ENCODE data around the gene DNAH6.
A peak's percentile ranks its signal among the peaks of the same experiment; 100 is the strongest.

The DNAH6 gene

GRCh38 chr2:84481702-84482101 lies 34.6 kb upstream of the DNAH6 start:
- DNase-seq (ENCODE audit: low spot score) = no peak
- Histone ChIP-seq H3K4me1 (ENCODE audit: control insufficient read depth in 2 of 2, insufficient read depth in 1 of 2, low read depth in 1 of 2, low read length in 2 of 2) (peaks cover 0 to 5% of the 10 kb centered on the region in 2 donors), H3K23ac (ENCODE audit: low read depth, low read length, poor library complexity) (no peak overlapping the region), H4K8ac (ENCODE audit: low read depth, low read length) (no peak overlapping the region), H3K9me3 (replicated peaks in 1 of 2; ENCODE audit: control insufficient read depth in 2 of 2, insufficient read depth in 1 of 2, low read depth in 1 of 2, low read length in 2 of 2) (peaks cover 13 to 14% of the 10 kb centered on the region in 2 donors), H4K91ac (ENCODE audit: low read depth, low read length, poor library complexity) (no peak overlapping the region), H3K9ac (ENCODE audit: low read depth, low read length, poor library complexity) (no peak overlapping the region), H2BK12ac (ENCODE audit: low read length) (no peak overlapping the region), H3K14ac (ENCODE audit: low read length) (no peak overlapping the region), H2AK5ac (ENCODE audit: low read depth, low read length) (no peak overlapping the region), H3K36me3 (replicated peaks in 1 of 2; ENCODE audit: control insufficient read depth in 2 of 2, insufficient read depth in 2 of 2, low read length in 2 of 2) (no peaks in the 10 kb centered on the region), H3K27ac (replicated peaks; ENCODE audit: low read length) (no peak overlapping the region), H3K18ac (ENCODE audit: low read length) (no peak overlapping the region), H2AFZ (ENCODE audit: low read length) (peak overlapping the region; percentile 45), H2BK120ac (ENCODE audit: low read depth, low read length) (no peak overlapping the region), H3K4me3 (ENCODE audit: low read length in 2 of 2) (no peak overlapping the region), H3K4me2 (ENCODE audit: insufficient read depth, low read length, poor library complexity, severe bottlenecking) (no peak overlapping the region), H2BK15ac (ENCODE audit: low read length) (no peak overlapping the region), H2BK5ac (ENCODE audit: low read length) (no peak overlapping the region), H3K4ac (ENCODE audit: low read length) (no peak overlapping the region), H3K79me1 (ENCODE audit: low read depth, low read length) (no peaks in the 10 kb centered on the region), H3K27me3 (ENCODE audit: control insufficient read depth in 3 of 3, insufficient read depth in 3 of 3, low read depth in 1 of 3, low read length in 3 of 3) (peaks cover 0 to 7% (median 0%) of the 10 kb centered on the region in 3 experiments)
- WGBS, 2 donors (ENCODE audit: extremely low coverage in 2 of 2, insufficient read length in 2 of 2, insufficient replicate concordance in 1 of 2) = no CpG with 5 or more reads among the region's 5 CpGs

GRCh38 chr2:84482603-84483002 lies 33.7 kb upstream of the DNAH6 start:
- H3K4ac ChIP-seq (ENCODE audit: low read length) = no peak overlapping the region
- H2AFZ ChIP-seq (ENCODE audit: low read length) = peak overlapping the region; percentile 28
- H3K23ac ChIP-seq (ENCODE audit: low read depth, low read length, poor library complexity) = no peak overlapping the region
- peaks cover 0 to 7% (median 0%) of the 10 kb centered on the region in 3 experiments for H3K27me3 ChIP-seq (ENCODE audit: control insufficient read depth in 3 of 3, insufficient read depth in 3 of 3, low read depth in 1 of 3, low read length in 3 of 3)
- no peaks in the 10 kb centered on the region for H3K79me1 ChIP-seq (ENCODE audit: low read depth, low read length)
- H3K36me3 ChIP-seq (replicated peaks in 1 of 2; ENCODE audit: control insufficient read depth in 2 of 2, insufficient read depth in 2 of 2, low read length in 2 of 2) = no peaks in the 10 kb centered on the region
- H3K27ac ChIP-seq (replicated peaks; ENCODE audit: low read length) = no peak overlapping the region
- H3K9ac ChIP-seq (ENCODE audit: low read depth, low read length, poor library complexity) = no peak overlapping the region
- no CpG with 5 or more reads among the region's 3 CpGs for WGBS, 2 donors (ENCODE audit: extremely low coverage in 2 of 2, insufficient read length in 2 of 2, insufficient replicate concordance in 1 of 2)
- no peak overlapping the region for H2AK5ac ChIP-seq (ENCODE audit: low read depth, low read length)
- no peak overlapping the region for H3K4me3 ChIP-seq (ENCODE audit: low read length in 2 of 2)
- peaks cover 4 to 9% of the 10 kb centered on the region in 2 donors for H3K4me1 ChIP-seq (ENCODE audit: control insufficient read depth in 2 of 2, insufficient read depth in 1 of 2, low read depth in 1 of 2, low read length in 2 of 2)
- H2BK12ac ChIP-seq (ENCODE audit: low read length) = no peak overlapping the region
- no peak overlapping the region for H2BK5ac ChIP-seq (ENCODE audit: low read length)
- H4K91ac ChIP-seq (ENCODE audit: low read depth, low read length, poor library complexity) = no peak overlapping the region
- peaks cover 7% of the 10 kb centered on the region in 2 donors for H3K9me3 ChIP-seq (replicated peaks in 1 of 2; ENCODE audit: control insufficient read depth in 2 of 2, insufficient read depth in 1 of 2, low read depth in 1 of 2, low read length in 2 of 2)
- DNase-seq (ENCODE audit: low spot score) = no peak
- no peak overlapping the region for H4K8ac ChIP-seq (ENCODE audit: low read depth, low read length)
- H2BK15ac ChIP-seq (ENCODE audit: low read length) = no peak overlapping the region
- H2BK120ac ChIP-seq (ENCODE audit: low read depth, low read length) = no peak overlapping the region
- H3K4me2 ChIP-seq (ENCODE audit: insufficient read depth, low read length, poor library complexity, severe bottlenecking) = no peak overlapping the region
- H3K18ac ChIP-seq (ENCODE audit: low read length) = no peak overlapping the region
- H3K14ac ChIP-seq (ENCODE audit: low read length) = no peak overlapping the region

- DNase-seq (ENCODE audit: low spot score) = no peak
- no peak overlapping the region for H3K4ac ChIP-seq (ENCODE audit: low read length)
- peaks cover 0 to 7% (median 0%) of the 10 kb centered on the region in 3 experiments for H3K27me3 ChIP-seq (ENCODE audit: control insufficient read depth in 3 of 3, insufficient read depth in 3 of 3, low read depth in 1 of 3, low read length in 3 of 3)
- no peak overlapping the region for H2BK5ac ChIP-seq (ENCODE audit: low read length)
- no peak overlapping the region for H2AK5ac ChIP-seq (ENCODE audit: low read depth, low read length)
- H3K4me3 ChIP-seq (ENCODE audit: low read length in 2 of 2) = no peak overlapping the region
- no peak overlapping the region for H3K18ac ChIP-seq (ENCODE audit: low read length)
- no peak overlapping the region for H4K91ac ChIP-seq (ENCODE audit: low read depth, low read length, poor library complexity)
- no peak overlapping the region for H2BK120ac ChIP-seq (ENCODE audit: low read depth, low read length)
- H2BK12ac ChIP-seq (ENCODE audit: low read length) = no peak overlapping the region
- peaks cover 4 to 9% of the 10 kb centered on the region in 2 donors for H3K4me1 ChIP-seq (ENCODE audit: control insufficient read depth in 2 of 2, insufficient read depth in 1 of 2, low read depth in 1 of 2, low read length in 2 of 2)
- H3K9me3 ChIP-seq (replicated peaks in 1 of 2; ENCODE audit: control insufficient read depth in 2 of 2, insufficient read depth in 1 of 2, low read depth in 1 of 2, low read length in 2 of 2) = peaks cover 0 to 3% of the 10 kb centered on the region in 2 donors
- H3K14ac ChIP-seq (ENCODE audit: low read length) = no peak overlapping the region
- H3K9ac ChIP-seq (ENCODE audit: low read depth, low read length, poor library complexity) = no peak overlapping the region
- H3K79me1 ChIP-seq (ENCODE audit: low read depth, low read length) = no peaks in the 10 kb centered on the region
- no peak overlapping the region for H3K23ac ChIP-seq (ENCODE audit: low read depth, low read length, poor library complexity)
- no peak overlapping the region for H3K27ac ChIP-seq (replicated peaks; ENCODE audit: low read length)
- no peak overlapping the region for H2AFZ ChIP-seq (ENCODE audit: low read length)
- no peak overlapping the region for H2BK15ac ChIP-seq (ENCODE audit: low read length)
- no peaks in the 10 kb centered on the region for H3K36me3 ChIP-seq (replicated peaks in 1 of 2; ENCODE audit: control insufficient read depth in 2 of 2, insufficient read depth in 2 of 2, low read length in 2 of 2)
- no peak overlapping the region for H4K8ac ChIP-seq (ENCODE audit: low read depth, low read length)
- WGBS, 2 donors (ENCODE audit: extremely low coverage in 2 of 2, insufficient read length in 2 of 2, insufficient replicate concordance in 1 of 2) = no CpG with 5 or more reads among the region's 1 CpG
- no peak overlapping the region for H3K4me2 ChIP-seq (ENCODE audit: insufficient read depth, low read length, poor library complexity, severe bottlenecking)
Measured at GRCh38 chr2:84483320-84483719, 33.0 kb upstream of the DNAH6 start.

GRCh38 chr2:84486441-84487115 lies 29.7 kb upstream of the DNAH6 start:
- no peaks in the 10 kb centered on the region for H3K36me3 ChIP-seq (replicated peaks in 1 of 2; ENCODE audit: control insufficient read depth in 2 of 2, insufficient read depth in 2 of 2, low read length in 2 of 2)
- no peak overlapping the region for H3K23ac ChIP-seq (ENCODE audit: low read depth, low read length, poor library complexity)
- no peak for DNase-seq (ENCODE audit: low spot score)
- H3K18ac ChIP-seq (ENCODE audit: low read length) = no peak overlapping the region
- no peak overlapping the region for H2AFZ ChIP-seq (ENCODE audit: low read length)
- H2BK5ac ChIP-seq (ENCODE audit: low read length) = no peak overlapping the region
- H3K79me1 ChIP-seq (ENCODE audit: low read depth, low read length) = no peaks in the 10 kb centered on the region
- peaks cover 0 to 7% (median 0%) of the 10 kb centered on the region in 3 experiments for H3K27me3 ChIP-seq (ENCODE audit: control insufficient read depth in 3 of 3, insufficient read depth in 3 of 3, low read depth in 1 of 3, low read length in 3 of 3)
- WGBS, 2 donors (ENCODE audit: extremely low coverage in 2 of 2, insufficient read length in 2 of 2, insufficient replicate concordance in 1 of 2) = no CpG with 5 or more reads among the region's 2 CpGs
- H3K9ac ChIP-seq (ENCODE audit: low read depth, low read length, poor library complexity) = no peak overlapping the region
- no peak overlapping the region for H2AK5ac ChIP-seq (ENCODE audit: low read depth, low read length)
- H2BK120ac ChIP-seq (ENCODE audit: low read depth, low read length) = no peak overlapping the region
- H3K9me3 ChIP-seq (replicated peaks in 1 of 2; ENCODE audit: control insufficient read depth in 2 of 2, insufficient read depth in 1 of 2, low read depth in 1 of 2, low read length in 2 of 2) = no peaks in the 10 kb centered on the region
- no peak overlapping the region for H4K91ac ChIP-seq (ENCODE audit: low read depth, low read length, poor library complexity)
- no peak overlapping the region for H4K8ac ChIP-seq (ENCODE audit: low read depth, low read length)
- no peak overlapping the region for H3K4me3 ChIP-seq (ENCODE audit: low read length in 2 of 2)
- H3K4me1 ChIP-seq (ENCODE audit: control insufficient read depth in 2 of 2, insufficient read depth in 1 of 2, low read depth in 1 of 2, low read length in 2 of 2) = peaks cover 4 to 5% of the 10 kb centered on the region in 2 donors
- no peak overlapping the region for H2BK15ac ChIP-seq (ENCODE audit: low read length)
- H3K4me2 ChIP-seq (ENCODE audit: insufficient read depth, low read length, poor library complexity, severe bottlenecking) = no peak overlapping the region
- H3K27ac ChIP-seq (replicated peaks; ENCODE audit: low read length) = no peak overlapping the region
- H3K14ac ChIP-seq (ENCODE audit: low read length) = no peak overlapping the region
- no peak overlapping the region for H2BK12ac ChIP-seq (ENCODE audit: low read length)
- no peak overlapping the region for H3K4ac ChIP-seq (ENCODE audit: low read length)

Measured in neuronal stem cell (in vitro differentiated cells).